ENCODE results near the gene TBC1D23. TPM values are rescaled to one million over a fixed set of nuclear protein-coding genes. Genes with fewer than 3 reads are reported as not detected.
"Not testable (repeated sequence)": the region's sequence is repeated elsewhere in the genome, so short reads cannot be mapped to it uniquely, and the experiment has no call there.

Gene TBC1D23
- total RNA-seq, 1 donor from 2014 or later: 56.9 TPM

DNA sequence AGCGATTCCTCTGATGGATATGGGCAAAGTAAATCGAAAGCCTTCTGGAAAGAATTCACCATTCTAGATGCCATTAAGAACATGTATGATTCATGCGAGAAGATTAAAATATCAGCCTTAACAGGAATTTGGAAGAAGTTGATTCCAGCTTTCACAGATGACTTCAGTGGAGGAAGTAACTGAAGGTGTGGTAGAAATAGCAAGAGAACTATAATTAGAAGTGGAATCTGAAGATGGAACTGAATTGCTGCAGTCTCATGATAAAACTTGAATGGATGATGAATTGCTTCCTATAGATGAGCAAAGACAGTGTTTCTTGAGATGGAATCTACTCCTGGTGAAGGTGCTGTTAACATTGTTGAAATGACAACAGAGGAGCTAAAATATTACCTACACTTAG is 30.1 kb upstream of the TBC1D23 start:
- no peaks in the 10 kb centered on the region for H3K27me3 ChIP-seq
- DNase-seq (ENCODE audit: low spot score in 2 of 2): no peak
- H3K27ac ChIP-seq: no peak overlapping the region
- H3K9me3 ChIP-seq: no peaks in the 10 kb centered on the region
- intact Hi-C loops (cut with DNase I): no loop called here
- no peaks in the 10 kb centered on the region for H3K36me3 ChIP-seq
- no peak overlapping the region for H3K4me3 ChIP-seq
- TF ChIP-seq CTCF (IDR thresholded peaks at IDR 0.05): no peak
- no peaks in the 10 kb centered on the region for H3K4me1 ChIP-seq

DNA sequence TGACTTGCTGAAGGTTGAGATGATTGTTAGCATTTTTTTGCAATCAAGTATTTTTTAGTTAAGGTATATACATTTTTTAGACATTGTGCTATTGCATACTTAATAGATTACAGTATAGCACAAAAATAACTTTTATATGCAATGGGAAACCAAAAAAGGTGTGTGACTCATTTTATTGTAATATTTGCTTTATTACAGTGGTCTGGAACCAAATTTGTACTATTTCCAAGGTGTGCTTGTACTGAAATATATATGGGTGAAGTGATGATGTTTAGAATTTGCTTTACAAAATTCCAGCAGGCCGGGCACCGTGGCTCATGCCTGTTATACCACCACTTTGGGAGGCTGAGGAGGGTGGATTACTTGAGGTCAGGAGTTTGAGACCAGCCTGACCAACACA is 29.1 kb upstream of the TBC1D23 start:
- H3K4me1 ChIP-seq: no peaks in the 10 kb centered on the region
- H3K27me3 ChIP-seq: no peaks in the 10 kb centered on the region
- H3K27ac ChIP-seq: no peak overlapping the region
- no peak for TF ChIP-seq CTCF (IDR thresholded peaks at IDR 0.05)
- no peak overlapping the region for H3K4me3 ChIP-seq
- H3K9me3 ChIP-seq: no peaks in the 10 kb centered on the region
- no peaks in the 10 kb centered on the region for H3K36me3 ChIP-seq
- intact Hi-C loops (cut with DNase I): no loop called here
- DNase-seq (ENCODE audit: low spot score in 2 of 2): no peak

- H3K36me3 ChIP-seq: no peaks in the 10 kb centered on the region
- H3K4me3 ChIP-seq: no peak overlapping the region
- TF ChIP-seq CTCF (IDR thresholded peaks at IDR 0.05): no peak
- H3K9me3 ChIP-seq: peaks cover 8% of the 10 kb centered on the region in 2 donors
- no peaks in the 10 kb centered on the region for H3K27me3 ChIP-seq
- no peaks in the 10 kb centered on the region for H3K4me1 ChIP-seq
- no peak overlapping the region for H3K27ac ChIP-seq
- intact Hi-C loops (cut with DNase I): no loop called here
- no peak for DNase-seq (ENCODE audit: low spot score in 2 of 2)
Observed at GRCh38 chr3:100234364-100234763, 26.4 kb upstream of the TBC1D23 start.

DNA sequence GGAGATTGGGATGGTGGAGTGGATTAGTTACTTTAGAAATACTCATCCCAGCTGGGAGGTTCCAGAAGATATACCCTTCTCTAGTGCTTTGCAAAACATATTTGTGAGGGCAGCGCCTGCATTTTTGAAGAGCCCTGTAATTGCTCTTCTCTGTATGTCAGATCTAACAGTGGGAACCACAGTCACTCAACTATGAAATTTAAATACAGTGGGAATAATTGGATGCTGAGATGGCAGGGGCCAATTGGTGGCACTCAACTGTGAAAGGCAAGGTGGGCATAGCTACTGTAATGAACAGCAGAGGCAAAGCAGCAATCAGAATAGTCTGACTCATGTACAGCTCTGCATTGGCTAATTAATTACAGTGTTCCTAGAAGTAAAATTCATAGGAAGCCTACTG is 22.2 kb upstream of the TBC1D23 start:
- no peak overlapping the region for H3K4me3 ChIP-seq
- TF ChIP-seq CTCF (IDR thresholded peaks at IDR 0.05): no peak
- H3K9me3 ChIP-seq: peaks cover 8% of the 10 kb centered on the region in 2 donors
- DNase-seq (ENCODE audit: low spot score in 2 of 2): no peak
- H3K27ac ChIP-seq: no peak overlapping the region
- H3K36me3 ChIP-seq: no peaks in the 10 kb centered on the region
- H3K27me3 ChIP-seq: no peaks in the 10 kb centered on the region
- intact Hi-C loops (cut with DNase I): no loop called here
- no peaks in the 10 kb centered on the region for H3K4me1 ChIP-seq

- DNase-seq (ENCODE audit: low spot score in 2 of 2); H3K27me3 ChIP-seq; intact Hi-C loops (cut with DNase I); H3K9me3 ChIP-seq; H3K36me3 ChIP-seq; H3K27ac ChIP-seq; H3K4me3 ChIP-seq; H3K4me1 ChIP-seq: not testable (repeated sequence)
Observed at GRCh38 chr3:100242471-100242870, 18.3 kb upstream of the TBC1D23 start.

GRCh38 chr3:100244264-100244663 is 16.5 kb upstream of the TBC1D23 start:
- no peak for TF ChIP-seq CTCF (IDR thresholded peaks at IDR 0.05)
- no peak overlapping the region for H3K27ac ChIP-seq
- no peaks in the 10 kb centered on the region for H3K27me3 ChIP-seq
- intact Hi-C loops (cut with DNase I): no loop called here
- no peaks in the 10 kb centered on the region for H3K9me3 ChIP-seq
- no peak for DNase-seq (ENCODE audit: low spot score in 2 of 2)
- no peak overlapping the region for H3K4me3 ChIP-seq
- H3K36me3 ChIP-seq: no peaks in the 10 kb centered on the region
- peaks cover 0 to 3% of the 10 kb centered on the region in 2 donors for H3K4me1 ChIP-seq

Measured in ascending aorta (tissue), 2 donors.